ENCODE data around the gene CHN2.

- TF ChIP-seq CTCF (IDR thresholded peaks at IDR 0.05): no peak
- no peak for TF ChIP-seq POLR2A (IDR thresholded peaks at IDR 0.05)
- no peak for TF ChIP-seq EP300 (IDR thresholded peaks at IDR 0.05)
- no peak for TF ChIP-seq POLR2AphosphoS5 (IDR thresholded peaks at IDR 0.05)
Observed at GRCh38 chr7:29381206-29382094, 186.9 kb downstream of the CHN2 start.

Data from upper lobe of left lung (tissue), 4 donors.